GM21423 (cell line): ENCODE measurements around the gene CKAP4.
A peak's percentile ranks its signal among the peaks of the same experiment; 100 is the strongest.
"Not testable (repeated sequence)": the region's sequence is repeated elsewhere in the genome, so short reads cannot be mapped to it uniquely, and the experiment has no call there.

Source experiments
- ATAC-seq: cut with Tn5 transposase; IDR thresholded peaks from one replicate; pipeline ENCODE4 v1.9.1; 2021; ENCODE audit warnings: mild to moderate bottlenecking, moderate library complexity; ENCODE audit not compliant: unreplicated experiment

Gene CKAP4, protein sequence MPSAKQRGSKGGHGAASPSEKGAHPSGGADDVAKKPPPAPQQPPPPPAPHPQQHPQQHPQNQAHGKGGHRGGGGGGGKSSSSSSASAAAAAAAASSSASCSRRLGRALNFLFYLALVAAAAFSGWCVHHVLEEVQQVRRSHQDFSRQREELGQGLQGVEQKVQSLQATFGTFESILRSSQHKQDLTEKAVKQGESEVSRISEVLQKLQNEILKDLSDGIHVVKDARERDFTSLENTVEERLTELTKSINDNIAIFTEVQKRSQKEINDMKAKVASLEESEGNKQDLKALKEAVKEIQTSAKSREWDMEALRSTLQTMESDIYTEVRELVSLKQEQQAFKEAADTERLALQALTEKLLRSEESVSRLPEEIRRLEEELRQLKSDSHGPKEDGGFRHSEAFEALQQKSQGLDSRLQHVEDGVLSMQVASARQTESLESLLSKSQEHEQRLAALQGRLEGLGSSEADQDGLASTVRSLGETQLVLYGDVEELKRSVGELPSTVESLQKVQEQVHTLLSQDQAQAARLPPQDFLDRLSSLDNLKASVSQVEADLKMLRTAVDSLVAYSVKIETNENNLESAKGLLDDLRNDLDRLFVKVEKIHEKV

GRCh38 chr12:106247674-106248311 is at the start of gene CKAP4:
TSS of gene CKAP4 (minus strand) at chr12:106248020. CDS start at chr12:106247851, 169 bp downstream.
- peak; percentile 41 for ATAC-seq

- ATAC-seq: no peak
Measured at GRCh38 chr12:106297075-106297474, 49.3 kb upstream of the CKAP4 start.

DNA sequence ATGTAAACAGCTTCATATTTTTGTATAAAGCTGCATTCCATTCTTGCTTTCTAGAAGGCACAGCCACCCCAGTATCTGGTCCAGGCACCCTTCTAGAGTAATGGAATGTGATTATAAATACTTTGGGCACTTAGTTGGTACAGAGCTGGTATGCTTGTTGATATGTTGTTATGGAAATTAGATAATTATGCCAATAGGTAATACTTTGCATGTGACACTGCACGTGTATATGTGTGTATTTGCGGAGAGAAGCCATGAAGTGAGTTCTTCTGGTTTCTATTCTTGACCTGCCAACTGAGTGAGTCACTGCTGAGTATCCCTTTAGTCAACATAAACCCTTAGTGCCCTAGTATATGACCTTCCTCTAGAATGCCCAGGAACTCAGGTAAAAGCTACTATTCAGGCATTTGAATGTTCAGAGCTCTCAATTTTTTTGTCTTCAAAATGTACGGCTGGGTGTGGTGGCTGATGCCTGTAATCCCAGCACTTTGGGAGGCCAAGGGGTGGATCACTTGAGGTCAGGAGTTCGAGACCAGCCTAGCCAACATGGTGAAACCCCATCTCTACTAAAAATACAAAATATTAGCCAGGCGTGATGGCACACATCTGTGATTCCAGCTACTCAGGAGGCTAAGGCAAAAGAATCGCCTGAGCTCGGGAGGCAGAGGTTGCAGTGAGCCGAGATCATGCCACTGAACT is 48.5 kb upstream of the CKAP4 start:
- no peak for ATAC-seq

DNA sequence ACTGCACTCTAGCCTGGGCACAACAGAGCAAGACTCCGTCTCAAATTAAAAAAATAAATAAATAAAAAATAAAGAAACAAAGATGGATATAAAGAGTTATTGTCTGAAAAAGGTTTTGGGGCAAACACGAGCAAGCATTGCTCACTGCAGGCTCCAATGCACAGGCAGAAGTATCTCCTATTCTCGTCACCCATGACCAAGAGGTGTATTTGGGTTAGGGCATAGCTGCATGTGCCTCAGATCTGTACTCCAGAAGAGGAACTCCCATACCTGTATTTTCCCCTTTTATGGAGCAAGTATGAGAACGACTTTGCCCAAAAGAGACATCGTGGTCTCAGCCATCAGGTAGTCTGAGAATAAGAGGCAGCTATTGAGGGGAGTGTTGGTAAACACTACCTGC is 44.5 kb upstream of the CKAP4 start:
- no peak for ATAC-seq

DNA sequence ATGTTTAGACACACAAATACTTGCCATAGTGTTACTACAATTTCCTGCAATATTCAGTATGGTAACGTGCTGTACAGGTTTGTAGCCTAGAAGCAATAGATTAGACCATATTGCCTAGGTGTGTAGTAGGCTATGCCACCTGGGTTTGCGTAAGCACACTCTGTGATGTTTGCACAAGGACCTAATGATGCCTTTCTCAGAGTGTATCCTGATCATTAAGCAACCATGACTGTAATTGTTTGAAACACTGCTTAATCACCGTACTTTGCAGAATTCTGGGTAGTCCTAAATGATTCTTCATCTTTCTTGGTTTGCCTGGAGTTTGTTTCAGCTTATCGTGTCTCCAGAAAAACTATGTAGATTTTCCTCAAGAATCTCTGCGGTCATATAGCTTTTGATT is 43.5 kb upstream of the CKAP4 start:
- no peak for ATAC-seq

DNA sequence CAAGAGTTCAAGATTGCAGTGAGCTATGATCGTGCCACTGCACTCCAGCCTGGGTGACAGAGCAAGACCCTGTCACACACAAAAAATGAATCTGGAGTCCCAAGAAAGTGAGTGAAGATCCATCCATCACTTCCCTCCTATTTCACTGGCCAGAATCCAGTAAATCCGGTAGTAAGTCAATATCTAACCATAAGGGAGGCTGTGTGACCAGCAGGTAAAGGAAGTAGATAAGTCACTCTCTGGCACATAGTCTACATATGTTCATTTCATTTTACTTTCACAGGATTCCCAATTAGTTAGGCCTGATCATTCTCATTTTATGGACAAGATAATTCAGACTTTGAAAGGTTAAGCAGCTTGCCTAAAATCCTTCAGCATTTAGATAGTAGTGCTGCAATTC is 42.8 kb upstream of the CKAP4 start:
- ATAC-seq: no peak

DNA sequence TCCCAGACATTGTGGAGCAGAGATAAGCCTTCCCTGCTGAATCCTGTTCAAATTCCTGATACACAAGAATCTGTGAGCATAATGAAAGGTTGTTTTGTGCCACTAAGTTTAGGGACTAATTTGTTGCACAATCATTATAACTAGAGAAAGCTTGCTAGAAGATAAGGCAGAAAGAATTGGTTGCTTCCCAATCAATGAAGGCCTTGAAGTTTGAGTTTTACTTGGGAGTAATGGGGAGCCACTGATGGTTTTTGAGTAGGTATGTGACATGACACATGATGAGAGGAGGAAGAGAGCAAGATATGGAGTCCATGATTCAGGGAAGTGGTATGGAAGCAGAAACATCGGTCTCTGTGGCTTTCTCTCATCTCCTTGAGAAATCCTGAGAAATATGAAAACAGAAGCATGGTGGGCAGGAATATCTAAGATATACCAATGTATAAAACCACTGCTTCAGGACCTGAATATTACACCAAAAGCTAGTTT is 41.4 kb upstream of the CKAP4 start:
- no peak for ATAC-seq

- ATAC-seq: no peak
Measured at GRCh38 chr12:106288494-106289195, 40.8 kb upstream of the CKAP4 start.

GRCh38 chr12:106288101-106288493 is 40.3 kb upstream of the CKAP4 start:
- no peak for ATAC-seq

- no peak for ATAC-seq
Measured at GRCh38 chr12:106287364-106287763, 39.5 kb upstream of the CKAP4 start.

GRCh38 chr12:106286576-106287162 is 38.8 kb upstream of the CKAP4 start:
- ATAC-seq: not testable (repeated sequence)

DNA sequence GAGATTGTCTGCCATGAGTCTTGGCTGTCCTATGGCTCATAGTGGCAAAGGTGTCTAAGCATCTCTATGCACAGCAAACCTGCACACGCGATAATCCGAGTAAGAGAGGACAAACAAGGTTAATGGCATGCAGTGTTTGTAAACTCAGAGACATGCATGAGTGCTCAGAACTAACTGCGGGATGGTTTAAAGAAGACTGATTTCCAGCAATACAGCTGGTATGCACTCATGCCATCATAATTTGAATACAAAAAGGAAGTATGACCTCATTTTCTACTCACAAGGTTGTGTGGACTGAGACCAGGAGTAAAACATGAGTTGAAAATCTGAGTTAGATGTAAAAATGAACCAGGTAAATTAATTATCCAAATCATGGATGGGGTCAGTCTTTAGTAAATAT is 38.2 kb upstream of the CKAP4 start:
- ATAC-seq: no peak

GRCh38 chr12:106284358-106285105 is 36.7 kb upstream of the CKAP4 start:
- ATAC-seq: no peak

DNA sequence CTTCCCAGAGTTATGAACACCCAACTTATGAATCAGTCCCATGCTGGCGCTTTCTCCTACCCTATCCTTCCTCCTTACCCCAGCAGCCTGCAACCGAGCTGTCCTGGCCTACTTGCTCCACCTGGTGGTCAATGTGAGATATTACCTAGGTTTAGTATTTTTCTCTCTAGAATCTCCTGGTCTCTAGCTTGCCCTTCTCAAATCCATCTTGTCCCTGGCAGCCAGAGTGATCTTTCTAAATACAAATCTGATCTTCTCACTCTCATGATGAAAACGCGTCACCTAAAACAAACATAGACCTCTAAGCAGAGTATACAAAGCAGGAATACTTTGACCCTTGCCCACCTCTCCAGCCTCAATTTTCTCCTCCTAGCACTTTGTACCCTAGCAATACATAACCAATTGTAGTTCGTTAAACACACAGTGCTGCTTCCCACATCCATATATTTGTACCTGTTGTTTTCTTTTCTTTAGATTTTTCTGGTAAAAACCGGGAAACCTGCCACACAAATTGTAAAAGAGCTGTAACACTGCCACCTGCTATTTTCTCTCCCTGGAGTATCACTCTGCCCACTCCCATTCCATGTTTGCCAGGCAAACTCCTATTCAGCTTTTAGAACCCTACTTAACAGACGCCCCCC is 34.8 kb upstream of the CKAP4 start:
- ATAC-seq: no peak

- no peak for ATAC-seq
Measured at GRCh38 chr12:106281804-106282203, 34.0 kb upstream of the CKAP4 start.

DNA sequence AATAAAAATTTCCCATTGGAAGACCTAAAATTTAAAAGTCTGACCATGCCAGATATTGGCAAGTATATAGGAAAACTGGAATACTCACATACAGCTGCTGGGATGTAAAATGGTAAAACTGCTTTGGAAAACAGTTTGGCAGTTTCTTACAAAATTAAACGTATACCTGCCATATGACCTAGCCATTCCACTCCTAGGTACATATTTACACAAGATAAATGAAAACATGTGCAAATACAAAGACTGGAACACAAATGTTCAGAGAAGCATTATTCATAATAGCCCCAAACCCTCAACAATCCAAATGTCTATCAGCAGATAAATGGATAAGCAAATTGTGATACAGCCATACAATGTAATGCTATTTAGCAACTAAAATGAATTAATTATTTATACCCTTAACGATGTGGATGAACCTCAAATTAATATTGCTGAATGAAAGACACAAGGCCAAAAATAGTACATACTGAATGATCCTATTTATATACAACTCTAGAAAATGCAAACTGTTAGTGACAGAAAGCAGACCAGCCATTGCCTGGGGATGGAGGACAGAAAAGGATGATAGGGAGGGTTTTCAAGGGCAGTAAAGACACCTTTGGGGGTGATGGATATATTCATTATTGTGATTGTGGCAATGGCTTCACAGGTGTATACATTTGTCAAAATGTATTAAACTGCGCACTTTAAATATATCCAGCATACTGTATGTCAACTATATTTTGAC is 33.4 kb upstream of the CKAP4 start:
- ATAC-seq: no peak

DNA sequence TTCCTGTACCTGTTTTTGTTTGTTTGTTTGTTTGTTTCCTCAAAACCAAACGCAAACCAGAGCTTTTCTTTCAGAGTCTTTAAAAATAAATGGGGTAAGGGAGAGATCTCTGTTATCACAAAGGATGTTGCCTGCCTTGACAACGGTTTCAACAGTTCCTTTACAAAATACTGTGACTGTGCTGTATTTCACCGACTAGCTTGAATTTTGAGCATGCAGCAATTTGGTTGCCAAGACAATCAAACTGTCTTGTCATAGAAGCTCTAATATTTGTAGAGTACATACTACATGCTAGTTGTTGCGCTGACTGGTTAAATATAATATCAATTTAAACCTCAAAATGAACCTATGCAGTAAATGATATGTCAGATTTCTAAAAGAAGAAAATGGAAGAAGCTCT is 32.3 kb upstream of the CKAP4 start:
- ATAC-seq: no peak

GRCh38 chr12:106276032-106276740 is 28.4 kb upstream of the CKAP4 start:
- peak; percentile 55 for ATAC-seq
